BE2C (cell line): Measurements from ENCODE around the gene SBNO1.

Experiments used
- DNase-seq: peaks from one replicate; pipeline ENCODE4 v3.0.0-alpha.2; 2020
- H3K27me3 ChIP-seq: fragments of 250-450 bp; sonication (Bioruptor Pico); 2 replicates; pipeline ENCODE4 v1.5.1; 2020; ENCODE audit warnings: mild to moderate bottlenecking
- H3K36me3 ChIP-seq: fragments of 250-450 bp; sonication (Bioruptor Pico); 2 replicates; pipeline ENCODE4 v1.5.1; 2020; ENCODE audit warnings: mild to moderate bottlenecking
- H3K4me1 ChIP-seq: fragments of 250-450 bp; sonication (Bioruptor Pico); 2 replicates; pipeline ENCODE4 v1.5.1; 2020
- H3K4me3 ChIP-seq: 2 replicates; pipeline ENCODE4 v1.5.1; 2011; ENCODE audit warnings: low read depth, low read length
- H3K9me3 ChIP-seq: fragments of 250-450 bp; sonication (Bioruptor Pico); 2 replicates; pipeline ENCODE4 v1.5.1; 2020
- TF ChIP-seq, protein P1 (sequence below): IDR thresholded peaks from 2 replicates; pipeline ENCODE4 v1.5.1; 2012; ENCODE audit warnings: mild to moderate bottlenecking, low read depth, low read length

The SBNO1 gene

DNA sequence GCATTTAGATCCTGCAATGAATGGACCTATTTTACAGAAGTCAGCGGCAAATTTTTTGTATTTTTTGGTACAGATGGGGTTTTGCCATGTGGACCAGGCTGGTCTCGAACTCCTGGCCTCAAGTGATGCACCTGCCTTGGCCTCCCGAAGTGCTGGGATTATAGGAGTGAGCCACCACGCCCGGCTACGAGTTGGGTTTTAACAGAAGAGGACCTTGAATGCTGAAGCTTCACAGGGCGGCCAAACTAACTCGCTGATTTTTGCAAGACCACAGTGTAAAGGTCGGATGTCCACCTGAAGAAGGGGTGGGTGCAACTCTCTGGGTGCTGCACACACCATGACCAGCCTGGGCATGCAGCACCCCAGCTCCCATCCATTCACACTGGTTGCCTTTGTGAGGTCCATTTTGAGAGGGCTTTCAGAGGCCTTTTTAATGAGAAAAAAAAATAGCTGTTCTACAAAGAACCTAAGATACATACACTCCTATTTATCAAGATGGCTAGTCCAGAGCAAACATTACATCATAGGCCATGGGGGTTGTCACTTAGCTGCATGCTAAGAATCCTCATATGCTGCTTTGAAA, 71.4 kb downstream of the SBNO1 start:
- H3K36me3 ChIP-seq = peaks cover 50% of the 10 kb centered on the region

DNA sequence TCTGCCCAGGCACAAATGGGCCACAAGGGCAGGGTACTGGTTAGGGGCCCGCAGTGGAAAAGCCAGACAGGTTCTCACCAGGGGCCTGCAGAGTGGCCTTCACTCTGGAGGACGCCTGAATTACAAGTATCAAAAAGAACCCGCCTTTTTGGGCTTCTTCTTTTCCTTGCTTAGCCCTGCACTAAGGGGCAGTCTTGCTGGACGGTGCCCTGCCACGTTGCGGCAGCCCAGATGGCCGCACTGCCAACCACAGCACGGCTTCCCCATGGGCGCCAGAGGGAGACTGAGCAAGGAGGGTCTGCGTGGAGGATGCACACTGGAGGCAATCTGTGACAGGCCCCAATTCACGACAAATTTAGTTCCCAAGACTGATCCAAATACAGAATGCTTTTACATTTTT, 74.7 kb downstream of the SBNO1 start:
- Histone ChIP-seq H3K9me3 (no peaks in the 10 kb centered on the region), H3K4me3 (no peak overlapping the region), H3K27me3 (no peaks in the 10 kb centered on the region), H3K4me1 (no peaks in the 10 kb centered on the region), H3K36me3 (peaks cover 21% of the 10 kb centered on the region)
- TF ChIP-seq, protein P1, sequence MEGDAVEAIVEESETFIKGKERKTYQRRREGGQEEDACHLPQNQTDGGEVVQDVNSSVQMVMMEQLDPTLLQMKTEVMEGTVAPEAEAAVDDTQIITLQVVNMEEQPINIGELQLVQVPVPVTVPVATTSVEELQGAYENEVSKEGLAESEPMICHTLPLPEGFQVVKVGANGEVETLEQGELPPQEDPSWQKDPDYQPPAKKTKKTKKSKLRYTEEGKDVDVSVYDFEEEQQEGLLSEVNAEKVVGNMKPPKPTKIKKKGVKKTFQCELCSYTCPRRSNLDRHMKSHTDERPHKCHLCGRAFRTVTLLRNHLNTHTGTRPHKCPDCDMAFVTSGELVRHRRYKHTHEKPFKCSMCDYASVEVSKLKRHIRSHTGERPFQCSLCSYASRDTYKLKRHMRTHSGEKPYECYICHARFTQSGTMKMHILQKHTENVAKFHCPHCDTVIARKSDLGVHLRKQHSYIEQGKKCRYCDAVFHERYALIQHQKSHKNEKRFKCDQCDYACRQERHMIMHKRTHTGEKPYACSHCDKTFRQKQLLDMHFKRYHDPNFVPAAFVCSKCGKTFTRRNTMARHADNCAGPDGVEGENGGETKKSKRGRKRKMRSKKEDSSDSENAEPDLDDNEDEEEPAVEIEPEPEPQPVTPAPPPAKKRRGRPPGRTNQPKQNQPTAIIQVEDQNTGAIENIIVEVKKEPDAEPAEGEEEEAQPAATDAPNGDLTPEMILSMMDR = no peak
- DNase-seq = no peak

More for the DNA sequence above, 71.4 kb downstream of the SBNO1 start:
- H3K4me1 ChIP-seq = no peaks in the 10 kb centered on the region
- H3K4me3 ChIP-seq = no peak overlapping the region
- no peaks in the 10 kb centered on the region for H3K27me3 ChIP-seq
- TF ChIP-seq, protein P1 = no peak
- H3K9me3 ChIP-seq = no peaks in the 10 kb centered on the region
- DNase-seq = no peak

DNA sequence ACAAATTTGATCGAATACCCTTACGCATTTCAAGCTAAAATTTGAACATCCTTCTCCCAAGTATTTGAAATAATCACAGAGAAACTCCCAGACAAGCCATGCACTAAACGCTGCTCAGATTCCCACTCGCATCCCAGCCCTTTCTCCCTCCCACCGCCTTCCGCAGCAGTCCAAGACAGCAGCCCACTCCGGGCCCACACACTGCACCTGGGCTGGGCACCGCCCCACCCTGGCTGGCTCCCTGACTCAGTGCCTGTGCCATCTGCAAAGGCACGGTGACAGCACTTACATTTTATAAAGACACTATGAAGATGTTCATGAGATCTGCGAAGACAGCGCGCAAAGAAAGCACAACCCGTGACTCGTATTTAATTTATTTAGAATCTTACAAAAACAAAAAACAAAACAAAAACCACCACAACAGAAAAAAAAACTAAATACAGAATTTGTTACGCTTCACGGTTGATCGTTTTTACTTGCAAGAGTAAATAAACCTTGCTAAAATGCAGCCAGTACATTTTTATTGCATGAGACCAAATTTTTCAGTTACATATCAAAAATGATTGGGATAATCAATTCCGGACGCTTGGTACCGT, 75.8 kb downstream of the SBNO1 start:
- H3K27me3 ChIP-seq = no peaks in the 10 kb centered on the region
- TF ChIP-seq, protein P1 = no peak
- peaks cover 17% of the 10 kb centered on the region for H3K36me3 ChIP-seq
- DNase-seq = no peak
- H3K4me3 ChIP-seq = no peak overlapping the region
- no peaks in the 10 kb centered on the region for H3K9me3 ChIP-seq
- no peaks in the 10 kb centered on the region for H3K4me1 ChIP-seq

DNA sequence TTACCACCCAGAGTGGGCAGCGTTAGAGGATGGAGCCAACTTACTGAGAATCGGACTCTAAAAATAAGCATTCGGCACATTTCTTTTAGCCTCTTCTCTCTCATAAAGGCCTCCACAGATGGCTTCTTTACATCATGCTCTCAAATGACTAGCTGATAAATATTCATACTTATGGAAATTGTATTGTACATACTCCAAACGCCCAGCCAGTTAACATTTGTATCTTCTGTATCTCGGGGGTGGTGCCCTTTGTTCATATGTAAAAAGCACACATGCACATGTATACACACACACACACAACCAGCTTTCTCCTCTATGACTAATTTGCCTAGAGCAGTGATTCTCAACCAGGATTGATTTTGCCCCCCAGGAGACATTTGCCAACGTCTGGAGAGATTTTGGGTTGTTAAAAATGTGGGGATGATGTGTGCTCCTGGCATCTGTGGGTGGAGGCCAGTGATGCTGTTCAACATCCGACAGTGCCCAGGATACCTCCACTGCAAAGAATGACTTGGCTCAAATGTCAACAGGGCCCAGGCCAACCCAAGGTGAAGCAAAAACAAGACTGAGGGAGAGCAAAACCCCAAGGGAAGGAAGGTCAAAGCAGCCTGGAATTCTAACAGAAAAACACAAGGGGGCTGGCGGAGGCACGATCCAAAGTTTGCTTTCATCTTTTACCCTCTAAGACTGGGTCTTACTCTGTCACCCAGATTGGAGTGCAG, 77.8 kb downstream of the SBNO1 start:
- Histone ChIP-seq H3K4me3 (no peak overlapping the region), H3K9me3 (no peaks in the 10 kb centered on the region), H3K4me1 (no peaks in the 10 kb centered on the region), H3K36me3 (peaks cover 6% of the 10 kb centered on the region; the same call in 1 of the 2 replicates), H3K27me3 (no peaks in the 10 kb centered on the region)
- TF ChIP-seq, protein P1 = no peak
- DNase-seq = no peak

DNA sequence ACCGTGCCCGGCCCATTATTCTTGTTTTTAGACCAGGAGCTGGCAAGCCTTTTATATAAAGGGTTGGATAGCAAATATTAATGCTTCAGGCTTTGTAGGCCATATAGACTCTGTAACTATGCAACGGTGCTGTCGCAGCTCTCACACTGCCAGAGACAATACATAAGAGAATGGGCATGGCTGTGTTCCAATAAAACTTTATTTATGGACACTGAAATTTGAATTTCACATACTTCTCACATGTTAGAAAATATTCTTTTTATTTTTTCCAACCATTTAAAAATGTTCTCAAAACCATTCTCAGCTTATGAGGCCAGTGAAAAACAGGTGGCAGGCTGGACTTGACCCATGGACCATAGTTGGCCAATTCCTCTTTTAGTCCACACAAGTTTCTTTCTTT, 80.0 kb downstream of the SBNO1 start:
- TF ChIP-seq, protein P1 = no peak
- Histone ChIP-seq H3K9me3 (no peaks in the 10 kb centered on the region), H3K4me3 (no peak overlapping the region), H3K4me1 (no peaks in the 10 kb centered on the region), H3K36me3 (no peaks in the 10 kb centered on the region), H3K27me3 (no peaks in the 10 kb centered on the region)
- DNase-seq = no peak

DNA sequence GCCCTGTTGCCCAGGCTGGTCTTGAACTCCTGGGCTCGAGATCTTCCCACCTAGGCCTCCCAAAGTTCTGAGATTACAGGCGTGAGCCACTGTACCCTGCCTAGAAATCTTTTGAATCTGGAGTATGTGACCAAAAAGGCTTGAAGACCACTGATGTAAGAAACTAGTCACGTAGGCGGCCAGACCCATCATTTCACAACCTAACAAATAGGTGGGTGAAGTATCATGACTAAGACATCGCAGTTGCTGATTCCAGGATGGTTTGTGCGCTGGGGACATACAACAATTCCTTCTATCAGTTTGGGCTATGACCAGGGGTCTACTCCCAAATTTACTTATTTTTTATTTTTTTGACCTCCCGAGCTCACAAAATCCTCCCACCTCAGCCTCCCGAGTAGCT, 81.2 kb downstream of the SBNO1 start:
- DNase-seq = no peak
- H3K4me3 ChIP-seq = no peak overlapping the region
- no peaks in the 10 kb centered on the region for H3K4me1 ChIP-seq
- H3K9me3 ChIP-seq = no peaks in the 10 kb centered on the region
- no peaks in the 10 kb centered on the region for H3K36me3 ChIP-seq
- H3K27me3 ChIP-seq = no peaks in the 10 kb centered on the region
- TF ChIP-seq, protein P1 = no peak
